HepG2 (cell line): ENCODE data around the gene POLE. TPM values are rescaled to one million over a fixed set of nuclear protein-coding genes. Genes with fewer than 3 reads are reported as not detected.

Source experiments
- CBX5 ChIP-seq: sonication (generic); formaldehyde crosslinking; IDR thresholded peaks from 2 replicates; pipeline ENCODE4 v1.4.0; 2020; ENCODE audit warnings: missing genetic modification reagents, borderline replicate concordance
- EZH2 ChIP-seq: conservative IDR thresholded peaks from 2 replicates; pipeline ENCODE4 v1.6.1; 2012; ENCODE audit warnings: mild to moderate bottlenecking, low read depth, low read length, moderate library complexity
- FOSL2 ChIP-seq: sonication (generic); formaldehyde crosslinking; IDR thresholded peaks from 2 replicates; pipeline ENCODE4 v1.4.0; 2020; ENCODE audit warnings: missing genetic modification reagents
- FOXP1 ChIP-seq, 2 experiments: fragments of 450-650 bp in 1 of 2; IDR thresholded peaks; 2 replicates each; pipeline ENCODE4 v1.6.1; 2017 to 2018; ENCODE audit warnings: antibody characterized with exemption in 1 of 2
- JUND ChIP-seq: sonication (generic); formaldehyde crosslinking; IDR thresholded peaks from 2 replicates; pipeline ENCODE4 v1.8.0; 2022; ENCODE audit warnings: mild to moderate bottlenecking, missing genetic modification reagents
- KDM3A ChIP-seq: IDR thresholded peaks from 2 replicates; pipeline ENCODE4 v1.6.1; 2018; ENCODE audit warnings: low read depth, missing compliant biosample characterization
- MTA3 ChIP-seq: sonication (generic); formaldehyde crosslinking; IDR thresholded peaks from 2 replicates; pipeline ENCODE4 v1.4.0; 2020; ENCODE audit warnings: missing genetic modification reagents
- NR1H2 ChIP-seq: sonication (generic); formaldehyde crosslinking; IDR thresholded peaks from 2 replicates; pipeline ENCODE4 v1.8.1; 2022; ENCODE audit warnings: low read depth, missing genetic modification reagents, borderline replicate concordance
- RAD21 ChIP-seq: fragments of 450-650 bp; formaldehyde crosslinking; IDR thresholded peaks from 2 replicates; pipeline ENCODE4 v1.5.0; 2020; ENCODE audit warnings: mild to moderate bottlenecking
- SKI ChIP-seq: fragments of 450-650 bp; IDR thresholded peaks from one replicate; pipeline ENCODE4 v1.6.1; 2018; ENCODE audit warnings: mild to moderate bottlenecking; ENCODE audit not compliant: partially characterized antibody
- TMF1 ChIP-seq: sonication (generic); formaldehyde crosslinking; IDR thresholded peaks from 2 replicates; pipeline ENCODE4 v1.8.1; 2022; ENCODE audit warnings: low read depth, missing genetic modification reagents
- ZNF143 ChIP-seq: sonication (generic); formaldehyde crosslinking; IDR thresholded peaks from 2 replicates; pipeline ENCODE4 v1.4.0; 2020; ENCODE audit warnings: missing genetic modification reagents
- ZNF205 ChIP-seq: IDR thresholded peaks from 2 replicates; pipeline ENCODE4 v1.6.1; 2018; ENCODE audit warnings: missing biosample characterization, missing genetic modification reagents
- ZNF331 ChIP-seq: sonication (generic); formaldehyde crosslinking; IDR thresholded peaks from 2 replicates; pipeline ENCODE4 v1.4.0; 2020; ENCODE audit warnings: missing genetic modification reagents
- ZNF33A ChIP-seq: sonication (generic); formaldehyde crosslinking; IDR thresholded peaks from 2 replicates; pipeline ENCODE4 v1.5.1; 2020; ENCODE audit warnings: missing genetic modification reagents, mild to moderate bottlenecking, moderate library complexity, borderline replicate concordance
- ZNF350 ChIP-seq: sonication (generic); formaldehyde crosslinking; IDR thresholded peaks from 2 replicates; pipeline ENCODE4 v1.4.0; 2020; ENCODE audit warnings: mild to moderate bottlenecking, low read depth, missing genetic modification reagents, borderline replicate concordance
- ZNF460 ChIP-seq: sonication (generic); formaldehyde crosslinking; IDR thresholded peaks from 2 replicates; pipeline ENCODE4 v1.5.1; 2020; ENCODE audit warnings: missing genetic modification reagents, mild to moderate bottlenecking, borderline replicate concordance
- polyA plus RNA-seq, 8 experiments: library from polyadenylated mRNA; depleted of rRNA in 3 of 8; stranded (reverse) in 7 of 8; unstranded in 1 of 8; fragments of >200 nt; fragmentation: Illumina TruSeq in 4 of 8; extraction: Trizol in 4 of 8; gene quantifications; 2 replicates each; pipeline versions ENCODE4 v1.2.1 to v1.2.3, GENCODE V29; 2011 to 2016; ENCODE audit warnings: low read depth in 4 of 8, missing spikeins in 1 of 8, mixed read lengths in 1 of 8; ENCODE audit not compliant: insufficient read depth in 1 of 8
- total RNA-seq, 5 experiments: library from RNA; depleted of rRNA; stranded (reverse); fragments of >200 nt; fragmentation: Illumina TruSeq; extraction: Trizol; gene quantifications; 2 replicates each; pipeline ENCODE4 v1.2.3, GENCODE V29; 2016; ENCODE audit warnings: low read depth in 1 of 5
- TF ChIP-seq, protein P1 (sequence below): sonication (generic); formaldehyde crosslinking; IDR thresholded peaks from 2 replicates; pipeline ENCODE4 v1.4.0; 2020; ENCODE audit warnings: missing genetic modification reagents, mild to moderate bottlenecking, borderline replicate concordance
- TF ChIP-seq, protein P2 (sequence below): sonication (generic); formaldehyde crosslinking; IDR thresholded peaks from 2 replicates; pipeline ENCODE4 v1.8.0; 2022; ENCODE audit warnings: low read depth, missing genetic modification reagents
- TF ChIP-seq, protein P3 (sequence below): sonication (generic); formaldehyde crosslinking; IDR thresholded peaks from 2 replicates; pipeline ENCODE4 v1.9.0; 2021; ENCODE audit warnings: mild to moderate bottlenecking, missing genetic modification reagents

POLE gene
- total and polyA plus RNA-seq, 2 of the 13 experiments (the other 11 are each of a cell fraction or from before 2014, with no cell fraction given) = 25.3 to 52.2 TPM

DNA sequence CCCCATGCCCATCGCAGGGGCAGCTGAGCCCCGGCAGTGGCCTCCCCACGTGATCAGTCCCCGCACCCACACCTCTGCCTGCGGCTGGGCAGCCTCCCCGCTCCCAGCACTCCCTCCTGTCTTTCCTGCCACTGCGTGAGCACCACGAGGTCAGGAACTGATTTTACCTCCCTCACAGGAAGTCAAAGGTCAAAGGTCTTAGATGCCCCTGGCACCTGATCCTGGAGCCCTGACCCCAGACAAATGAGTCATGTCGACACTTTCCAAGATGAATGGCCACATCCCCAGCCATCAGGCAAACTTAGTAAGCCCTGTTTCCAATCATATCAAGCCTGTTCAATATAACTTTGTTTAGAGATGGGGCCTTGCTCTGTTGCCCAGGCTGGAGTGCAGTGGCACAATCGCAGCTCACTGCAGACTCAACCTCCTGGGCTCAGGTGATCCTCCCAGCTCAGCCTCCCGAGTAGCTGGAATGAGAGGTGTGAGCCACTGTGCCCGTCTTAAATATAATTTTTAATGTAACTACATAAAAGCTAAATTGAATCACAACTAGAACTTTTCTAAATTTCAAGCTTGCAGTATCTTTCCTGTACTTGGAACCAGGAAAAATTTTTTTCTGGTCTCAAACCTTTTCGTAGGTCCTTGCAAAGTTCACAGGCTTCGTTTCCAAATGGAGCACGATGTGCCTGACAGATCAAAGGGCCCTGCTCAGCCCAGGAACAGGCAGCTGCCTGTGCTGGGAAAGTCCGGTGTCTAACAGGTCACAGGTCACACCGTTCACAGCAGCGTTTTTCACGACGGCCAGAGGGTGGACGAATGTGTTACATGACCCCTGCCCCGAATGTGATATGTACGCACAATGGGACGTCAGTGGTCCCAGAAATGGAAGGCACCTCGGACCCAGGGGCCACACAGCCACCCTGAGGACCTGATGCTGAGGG, 78.6 kb downstream of the POLE start (continued):
- TF ChIP-seq EZH2 (no peak), FOXP1 (IDR thresholded peaks at IDR 0.05) (no peak), FOXP1 (CRISPR knock-in tag; IDR thresholded peaks at IDR 0.05) (0 out of 2 replicates have a peak, but pooled peaks have one; percentile 11), ZNF33A (CRISPR knock-in tag) (no peak), SKI (peak; percentile 30), ZNF331 (CRISPR knock-in tag) (peak; percentile 84), RAD21 (CRISPR knock-in tag) (no peak), MTA3 (CRISPR knock-in tag) (no peak), JUND (CRISPR knock-in tag) (peak; percentile 87), ZNF350 (CRISPR knock-in tag) (peak; percentile 63; the same call in 1 of the 2 replicates), FOSL2 (CRISPR knock-in tag) (peak; percentile 91), ZNF460 (CRISPR knock-in tag) (peak; percentile 5; the same call in 1 of the 2 replicates), CBX5 (CRISPR knock-in tag) (0 out of 2 replicates have a peak, but pooled peaks have one; percentile 25), ZNF143 (CRISPR knock-in tag) (peak; percentile 43; the same call in 1 of the 2 replicates), KDM3A (0 out of 2 replicates have a peak, but pooled peaks have one; percentile 71), ZNF205 (peak; percentile 57; the same call in 1 of the 2 replicates), NR1H2 (CRISPR knock-in tag) (peak; percentile 79; the same call in 1 of the 2 replicates), TMF1 (0 out of 2 replicates have a peak, but pooled peaks have one; percentile 23)
- TF ChIP-seq, protein P1, sequence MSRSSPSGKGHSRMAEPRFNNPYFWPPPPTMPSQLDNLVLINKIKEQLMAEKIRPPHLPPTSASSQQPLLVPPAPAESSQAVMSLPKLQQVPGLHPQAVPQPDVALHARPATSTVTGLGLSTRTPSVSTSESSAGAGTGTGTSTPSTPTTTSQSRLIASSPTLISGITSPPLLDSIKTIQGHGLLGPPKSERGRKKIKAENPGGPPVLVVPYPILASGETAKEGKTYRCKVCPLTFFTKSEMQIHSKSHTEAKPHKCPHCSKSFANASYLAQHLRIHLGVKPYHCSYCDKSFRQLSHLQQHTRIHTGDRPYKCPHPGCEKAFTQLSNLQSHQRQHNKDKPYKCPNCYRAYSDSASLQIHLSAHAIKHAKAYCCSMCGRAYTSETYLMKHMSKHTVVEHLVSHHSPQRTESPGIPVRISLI (CRISPR knock-in tag) = peak; percentile 57; the same call in 1 of the 2 replicates
- TF ChIP-seq, protein P2, sequence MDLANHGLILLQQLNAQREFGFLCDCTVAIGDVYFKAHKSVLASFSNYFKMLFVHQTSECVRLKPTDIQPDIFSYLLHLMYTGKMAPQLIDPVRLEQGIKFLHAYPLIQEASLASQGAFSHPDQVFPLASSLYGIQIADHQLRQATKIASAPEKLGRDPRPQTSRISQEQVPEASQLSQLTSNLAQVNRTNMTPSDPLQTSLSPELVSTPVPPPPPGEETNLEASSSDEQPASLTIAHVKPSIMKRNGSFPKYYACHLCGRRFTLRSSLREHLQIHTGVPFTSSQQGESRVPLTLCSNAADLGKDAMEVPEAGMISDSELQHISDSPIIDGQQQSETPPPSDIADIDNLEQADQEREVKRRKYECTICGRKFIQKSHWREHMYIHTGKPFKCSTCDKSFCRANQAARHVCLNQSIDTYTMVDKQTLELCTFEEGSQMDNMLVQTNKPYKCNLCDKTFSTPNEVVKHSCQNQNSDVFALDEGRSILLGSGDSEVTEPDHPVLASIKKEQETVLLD (CRISPR knock-in tag) = peak; percentile 60
- TF ChIP-seq, protein P3, sequence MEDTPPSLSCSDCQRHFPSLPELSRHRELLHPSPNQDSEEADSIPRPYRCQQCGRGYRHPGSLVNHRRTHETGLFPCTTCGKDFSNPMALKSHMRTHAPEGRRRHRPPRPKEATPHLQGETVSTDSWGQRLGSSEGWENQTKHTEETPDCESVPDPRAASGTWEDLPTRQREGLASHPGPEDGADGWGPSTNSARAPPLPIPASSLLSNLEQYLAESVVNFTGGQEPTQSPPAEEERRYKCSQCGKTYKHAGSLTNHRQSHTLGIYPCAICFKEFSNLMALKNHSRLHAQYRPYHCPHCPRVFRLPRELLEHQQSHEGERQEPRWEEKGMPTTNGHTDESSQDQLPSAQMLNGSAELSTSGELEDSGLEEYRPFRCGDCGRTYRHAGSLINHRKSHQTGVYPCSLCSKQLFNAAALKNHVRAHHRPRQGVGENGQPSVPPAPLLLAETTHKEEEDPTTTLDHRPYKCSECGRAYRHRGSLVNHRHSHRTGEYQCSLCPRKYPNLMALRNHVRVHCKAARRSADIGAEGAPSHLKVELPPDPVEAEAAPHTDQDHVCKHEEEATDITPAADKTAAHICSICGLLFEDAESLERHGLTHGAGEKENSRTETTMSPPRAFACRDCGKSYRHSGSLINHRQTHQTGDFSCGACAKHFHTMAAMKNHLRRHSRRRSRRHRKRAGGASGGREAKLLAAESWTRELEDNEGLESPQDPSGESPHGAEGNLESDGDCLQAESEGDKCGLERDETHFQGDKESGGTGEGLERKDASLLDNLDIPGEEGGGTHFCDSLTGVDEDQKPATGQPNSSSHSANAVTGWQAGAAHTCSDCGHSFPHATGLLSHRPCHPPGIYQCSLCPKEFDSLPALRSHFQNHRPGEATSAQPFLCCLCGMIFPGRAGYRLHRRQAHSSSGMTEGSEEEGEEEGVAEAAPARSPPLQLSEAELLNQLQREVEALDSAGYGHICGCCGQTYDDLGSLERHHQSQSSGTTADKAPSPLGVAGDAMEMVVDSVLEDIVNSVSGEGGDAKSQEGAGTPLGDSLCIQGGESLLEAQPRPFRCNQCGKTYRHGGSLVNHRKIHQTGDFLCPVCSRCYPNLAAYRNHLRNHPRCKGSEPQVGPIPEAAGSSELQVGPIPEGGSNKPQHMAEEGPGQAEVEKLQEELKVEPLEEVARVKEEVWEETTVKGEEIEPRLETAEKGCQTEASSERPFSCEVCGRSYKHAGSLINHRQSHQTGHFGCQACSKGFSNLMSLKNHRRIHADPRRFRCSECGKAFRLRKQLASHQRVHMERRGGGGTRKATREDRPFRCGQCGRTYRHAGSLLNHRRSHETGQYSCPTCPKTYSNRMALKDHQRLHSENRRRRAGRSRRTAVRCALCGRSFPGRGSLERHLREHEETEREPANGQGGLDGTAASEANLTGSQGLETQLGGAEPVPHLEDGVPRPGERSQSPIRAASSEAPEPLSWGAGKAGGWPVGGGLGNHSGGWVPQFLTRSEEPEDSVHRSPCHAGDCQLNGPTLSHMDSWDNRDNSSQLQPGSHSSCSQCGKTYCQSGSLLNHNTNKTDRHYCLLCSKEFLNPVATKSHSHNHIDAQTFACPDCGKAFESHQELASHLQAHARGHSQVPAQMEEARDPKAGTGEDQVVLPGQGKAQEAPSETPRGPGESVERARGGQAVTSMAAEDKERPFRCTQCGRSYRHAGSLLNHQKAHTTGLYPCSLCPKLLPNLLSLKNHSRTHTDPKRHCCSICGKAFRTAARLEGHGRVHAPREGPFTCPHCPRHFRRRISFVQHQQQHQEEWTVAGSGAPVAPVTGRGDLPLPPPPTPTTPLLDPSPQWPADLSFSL = peak; percentile 33; the same call in 1 of the 2 replicates
